T-helper 2 cell treated with Interferon-gamma antibody and Interleukin-4, amounts not matched to agents 5 μg/mL and 100 μg/mL, for 36 hours (primary cell): ENCODE measurements around the gene HDLBP.

Experiments
- DNase-seq: peaks from one replicate; pipeline ENCODE4 v3.0.0; 2021; ENCODE audit warnings: low spot score
- H3K27ac Mint-ChIP-seq: one replicate; pipeline ENCODE4 v1.8.0; 2021; ENCODE audit warnings: mild to moderate bottlenecking, mixed read lengths
- H3K27me3 Mint-ChIP-seq: one replicate; pipeline ENCODE4 v1.8.0; 2021; ENCODE audit warnings: low read depth, mixed read lengths
- H3K36me3 Mint-ChIP-seq: one replicate; pipeline ENCODE4 v1.8.0; 2021; ENCODE audit warnings: low read depth, mixed read lengths
- H3K4me1 Mint-ChIP-seq: one replicate; pipeline ENCODE4 v1.8.0; 2021; ENCODE audit warnings: low read depth, mixed read lengths
- H3K4me3 Mint-ChIP-seq: one replicate; pipeline ENCODE4 v1.8.0; 2022; ENCODE audit warnings: mild to moderate bottlenecking, moderate library complexity, mixed read lengths
- H3K9me3 Mint-ChIP-seq: one replicate; pipeline ENCODE4 v1.8.0; 2021; ENCODE audit warnings: mixed read lengths

The HDLBP gene, protein sequence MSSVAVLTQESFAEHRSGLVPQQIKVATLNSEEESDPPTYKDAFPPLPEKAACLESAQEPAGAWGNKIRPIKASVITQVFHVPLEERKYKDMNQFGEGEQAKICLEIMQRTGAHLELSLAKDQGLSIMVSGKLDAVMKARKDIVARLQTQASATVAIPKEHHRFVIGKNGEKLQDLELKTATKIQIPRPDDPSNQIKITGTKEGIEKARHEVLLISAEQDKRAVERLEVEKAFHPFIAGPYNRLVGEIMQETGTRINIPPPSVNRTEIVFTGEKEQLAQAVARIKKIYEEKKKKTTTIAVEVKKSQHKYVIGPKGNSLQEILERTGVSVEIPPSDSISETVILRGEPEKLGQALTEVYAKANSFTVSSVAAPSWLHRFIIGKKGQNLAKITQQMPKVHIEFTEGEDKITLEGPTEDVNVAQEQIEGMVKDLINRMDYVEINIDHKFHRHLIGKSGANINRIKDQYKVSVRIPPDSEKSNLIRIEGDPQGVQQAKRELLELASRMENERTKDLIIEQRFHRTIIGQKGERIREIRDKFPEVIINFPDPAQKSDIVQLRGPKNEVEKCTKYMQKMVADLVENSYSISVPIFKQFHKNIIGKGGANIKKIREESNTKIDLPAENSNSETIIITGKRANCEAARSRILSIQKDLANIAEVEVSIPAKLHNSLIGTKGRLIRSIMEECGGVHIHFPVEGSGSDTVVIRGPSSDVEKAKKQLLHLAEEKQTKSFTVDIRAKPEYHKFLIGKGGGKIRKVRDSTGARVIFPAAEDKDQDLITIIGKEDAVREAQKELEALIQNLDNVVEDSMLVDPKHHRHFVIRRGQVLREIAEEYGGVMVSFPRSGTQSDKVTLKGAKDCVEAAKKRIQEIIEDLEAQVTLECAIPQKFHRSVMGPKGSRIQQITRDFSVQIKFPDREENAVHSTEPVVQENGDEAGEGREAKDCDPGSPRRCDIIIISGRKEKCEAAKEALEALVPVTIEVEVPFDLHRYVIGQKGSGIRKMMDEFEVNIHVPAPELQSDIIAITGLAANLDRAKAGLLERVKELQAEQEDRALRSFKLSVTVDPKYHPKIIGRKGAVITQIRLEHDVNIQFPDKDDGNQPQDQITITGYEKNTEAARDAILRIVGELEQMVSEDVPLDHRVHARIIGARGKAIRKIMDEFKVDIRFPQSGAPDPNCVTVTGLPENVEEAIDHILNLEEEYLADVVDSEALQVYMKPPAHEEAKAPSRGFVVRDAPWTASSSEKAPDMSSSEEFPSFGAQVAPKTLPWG (N-terminal part only)

DNA sequence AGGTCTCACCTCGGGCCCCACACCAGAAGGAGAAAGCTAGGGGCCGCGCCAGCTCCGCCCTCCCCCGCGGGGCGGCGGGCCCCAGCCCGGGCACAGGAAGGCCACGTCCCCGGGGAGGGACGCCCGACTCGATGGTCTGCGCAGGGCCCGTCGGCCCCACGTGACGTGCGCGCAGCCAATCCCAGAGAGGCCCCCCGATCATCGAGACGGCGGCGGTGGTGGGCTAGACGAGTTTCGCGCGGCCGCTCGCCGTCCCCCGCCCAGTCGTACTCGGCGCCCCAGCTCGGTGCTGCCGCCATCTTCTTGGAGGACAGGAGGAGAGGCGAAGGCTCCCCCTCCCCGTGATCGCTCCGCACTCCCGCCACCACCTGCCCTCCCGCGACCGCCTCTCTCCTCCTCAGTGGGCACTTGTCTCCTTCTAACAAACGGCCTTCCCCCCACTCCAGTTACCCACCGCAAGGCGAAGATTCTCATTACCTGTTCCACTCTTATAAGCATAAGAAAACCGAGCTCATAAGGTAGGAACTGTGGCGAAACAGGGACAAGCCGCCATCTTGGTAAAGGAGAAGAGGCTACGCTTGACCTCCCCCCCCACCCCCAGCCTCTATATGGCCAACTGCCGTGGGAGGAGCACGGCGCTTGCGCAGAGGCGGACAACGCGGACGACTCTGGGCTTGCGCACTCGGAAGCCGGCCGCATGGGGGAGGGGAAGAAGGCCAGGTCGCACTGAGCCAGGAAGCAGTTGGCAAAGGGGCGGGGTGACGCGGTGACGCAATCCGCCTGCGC lies at the start of gene HDLBP:
Gene HDLBP (minus strand): TSS at position 580 of the 786 bp plus-strand sequence. CDS start 48,803 bp downstream, outside the sequence.
- peaks cover 54% of the 10 kb centered on the region for H3K4me1 Mint-ChIP-seq
- peak within 1 kb of the TSS; percentile 99 for H3K27ac Mint-ChIP-seq
- no peaks in the 10 kb centered on the region for H3K27me3 Mint-ChIP-seq
- H3K36me3 Mint-ChIP-seq: peaks cover 25% of the 10 kb centered on the region
- DNase-seq: peak; percentile 100
- no peaks in the 10 kb centered on the region for H3K9me3 Mint-ChIP-seq
- H3K4me3 Mint-ChIP-seq: peak within 1 kb of the TSS; percentile 96

GRCh38 chr2:241364781-241365180 lies 49.3 kb upstream of the HDLBP start:
- H3K36me3 Mint-ChIP-seq: no peaks in the 10 kb centered on the region
- H3K27ac Mint-ChIP-seq: no peak overlapping the region
- H3K4me1 Mint-ChIP-seq: peaks cover 5% of the 10 kb centered on the region
- H3K9me3 Mint-ChIP-seq: no peaks in the 10 kb centered on the region
- no peak overlapping the region for H3K4me3 Mint-ChIP-seq
- no peaks in the 10 kb centered on the region for H3K27me3 Mint-ChIP-seq
- no peak for DNase-seq

- H3K27me3 Mint-ChIP-seq: no peaks in the 10 kb centered on the region
- peaks cover 10% of the 10 kb centered on the region for H3K4me1 Mint-ChIP-seq
- H3K4me3 Mint-ChIP-seq: no peak overlapping the region
- DNase-seq: no peak
- H3K36me3 Mint-ChIP-seq: no peaks in the 10 kb centered on the region
- no peak overlapping the region for H3K27ac Mint-ChIP-seq
- no peaks in the 10 kb centered on the region for H3K9me3 Mint-ChIP-seq
Measured at GRCh38 chr2:241363426-241363825, 48.0 kb upstream of the HDLBP start.

DNA sequence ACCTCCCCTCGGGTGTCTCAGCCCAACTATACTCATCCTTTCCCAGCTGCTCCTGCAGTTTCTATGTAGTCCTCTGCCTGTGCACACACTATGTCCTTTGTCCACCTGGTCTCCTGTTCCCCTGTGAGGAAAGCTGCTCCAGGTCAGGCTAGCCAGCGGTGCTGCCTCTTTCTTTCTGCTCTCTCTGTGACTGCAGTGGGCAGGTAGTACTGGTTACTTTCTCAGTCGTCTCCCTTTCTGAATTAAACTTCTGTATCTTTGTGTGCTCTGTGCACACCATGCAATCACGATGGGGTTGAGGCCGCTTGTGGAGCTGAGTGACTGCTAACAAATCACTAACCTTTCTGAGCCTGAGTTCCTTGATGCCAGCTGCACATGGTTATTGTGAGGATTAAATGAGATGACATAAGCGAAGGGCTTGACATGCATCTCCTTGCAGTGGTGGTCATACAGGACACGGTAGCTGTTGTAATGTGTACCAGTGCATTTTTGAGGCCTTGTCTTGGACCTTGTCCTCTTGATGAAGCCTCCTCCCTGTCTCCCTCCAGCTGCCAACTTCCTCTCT lies 44.1 kb upstream of the HDLBP start:
- Mint-ChIP-seq H3K27me3 (no peaks in the 10 kb centered on the region), H3K9me3 (no peaks in the 10 kb centered on the region), H3K36me3 (peaks cover 3% of the 10 kb centered on the region), H3K4me3 (no peak overlapping the region), H3K4me1 (peaks cover 24% of the 10 kb centered on the region), H3K27ac (no peak overlapping the region)
- no peak for DNase-seq

DNA sequence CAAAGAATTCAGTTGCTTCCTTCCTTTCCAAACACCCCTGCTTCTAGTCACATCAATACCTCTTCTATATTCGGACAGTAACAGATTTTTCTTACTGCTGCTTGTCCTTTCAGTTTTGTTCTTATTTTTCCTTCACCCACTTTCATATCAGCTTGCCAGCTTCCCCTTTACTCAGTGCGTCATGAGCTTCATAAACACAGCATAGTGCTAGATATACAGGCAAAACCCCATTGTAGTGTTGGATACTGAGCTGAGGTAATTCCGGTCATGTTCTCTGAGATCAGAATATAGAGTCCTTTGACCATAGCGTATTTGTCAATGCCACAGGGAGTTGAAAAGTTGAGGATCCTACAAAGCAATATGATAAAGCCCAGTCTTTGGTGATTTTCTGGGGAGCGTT lies 43.0 kb upstream of the HDLBP start:
- peaks cover 22% of the 10 kb centered on the region for H3K4me1 Mint-ChIP-seq

DNA sequence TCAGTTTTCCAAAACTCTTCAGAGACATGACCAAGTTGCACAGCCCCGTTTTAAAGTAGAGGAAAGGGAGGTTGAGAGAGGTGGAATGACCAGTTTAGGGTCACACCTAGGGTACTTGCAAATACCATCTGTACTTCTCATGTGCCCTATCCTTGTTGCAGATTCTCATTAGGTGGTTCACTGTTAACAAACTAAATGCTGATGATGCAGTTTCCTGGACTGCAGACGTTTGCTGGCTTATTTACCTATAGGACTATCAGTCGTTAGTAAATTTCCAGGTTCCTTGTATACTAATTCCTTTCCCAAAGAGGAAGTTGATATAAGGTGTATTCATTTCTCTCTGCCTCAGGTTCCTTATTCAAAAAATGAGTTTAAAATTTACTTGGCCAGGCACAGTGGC lies 42.1 kb upstream of the HDLBP start:
- peaks cover 21% of the 10 kb centered on the region for H3K4me1 Mint-ChIP-seq
- H3K27me3 Mint-ChIP-seq: no peaks in the 10 kb centered on the region
- no peaks in the 10 kb centered on the region for H3K9me3 Mint-ChIP-seq
- DNase-seq: no peak
- H3K27ac Mint-ChIP-seq: peak overlapping the region; percentile 23
- H3K36me3 Mint-ChIP-seq: peaks cover 11% of the 10 kb centered on the region
- peak overlapping the region; percentile 86 for H3K4me3 Mint-ChIP-seq

More for the DNA sequence above, 43.0 kb upstream of the HDLBP start:
- Mint-ChIP-seq H3K4me3 (peak overlapping the region; percentile 31), H3K36me3 (peaks cover 6% of the 10 kb centered on the region), H3K27me3 (no peaks in the 10 kb centered on the region), H3K27ac (no peak overlapping the region), H3K9me3 (no peaks in the 10 kb centered on the region)
- DNase-seq: no peak

GRCh38 chr2:241356871-241357260 lies 41.4 kb upstream of the HDLBP start:
- H3K4me1 Mint-ChIP-seq: peaks cover 21% of the 10 kb centered on the region
- DNase-seq: no peak
- H3K9me3 Mint-ChIP-seq: no peaks in the 10 kb centered on the region
- peaks cover 17% of the 10 kb centered on the region for H3K36me3 Mint-ChIP-seq
- no peaks in the 10 kb centered on the region for H3K27me3 Mint-ChIP-seq
- peak overlapping the region; percentile 86 for H3K4me3 Mint-ChIP-seq
- peak overlapping the region; percentile 23 for H3K27ac Mint-ChIP-seq

- Mint-ChIP-seq H3K4me3 (peak within 1 kb of the TSS; percentile 86), H3K27me3 (no peaks in the 10 kb centered on the region), H3K36me3 (peaks cover 20% of the 10 kb centered on the region), H3K9me3 (no peaks in the 10 kb centered on the region), H3K27ac (peak within 1 kb of the TSS; percentile 90), H3K4me1 (peaks cover 21% of the 10 kb centered on the region)
- DNase-seq: peak; percentile 95
Measured at GRCh38 chr2:241355983-241356870, 40.8 kb upstream of the HDLBP start, which contains the start of gene FARP2. Gene FARP2, plus strand, starts transcription at chr2:241356285. Its CDS starts 16,823 bp downstream, at chr2:241373108.

- H3K27ac Mint-ChIP-seq: peak overlapping the region; percentile 47
- peak overlapping the region; percentile 19 for H3K4me3 Mint-ChIP-seq
- peaks cover 32% of the 10 kb centered on the region for H3K36me3 Mint-ChIP-seq
- peaks cover 21% of the 10 kb centered on the region for H3K4me1 Mint-ChIP-seq
- H3K27me3 Mint-ChIP-seq: no peaks in the 10 kb centered on the region
- H3K9me3 Mint-ChIP-seq: no peaks in the 10 kb centered on the region
- DNase-seq: peak; percentile 74
Measured at GRCh38 chr2:241354668-241355658, 39.5 kb upstream of the HDLBP start.

GRCh38 chr2:241352227-241352626 lies 36.8 kb upstream of the HDLBP start:
- H3K36me3 Mint-ChIP-seq: peaks cover 42% of the 10 kb centered on the region
- H3K27me3 Mint-ChIP-seq: no peaks in the 10 kb centered on the region
- no peak overlapping the region for H3K4me3 Mint-ChIP-seq
- H3K4me1 Mint-ChIP-seq: peaks cover 8% of the 10 kb centered on the region
- no peak overlapping the region for H3K27ac Mint-ChIP-seq
- DNase-seq: no peak
- no peaks in the 10 kb centered on the region for H3K9me3 Mint-ChIP-seq

DNA sequence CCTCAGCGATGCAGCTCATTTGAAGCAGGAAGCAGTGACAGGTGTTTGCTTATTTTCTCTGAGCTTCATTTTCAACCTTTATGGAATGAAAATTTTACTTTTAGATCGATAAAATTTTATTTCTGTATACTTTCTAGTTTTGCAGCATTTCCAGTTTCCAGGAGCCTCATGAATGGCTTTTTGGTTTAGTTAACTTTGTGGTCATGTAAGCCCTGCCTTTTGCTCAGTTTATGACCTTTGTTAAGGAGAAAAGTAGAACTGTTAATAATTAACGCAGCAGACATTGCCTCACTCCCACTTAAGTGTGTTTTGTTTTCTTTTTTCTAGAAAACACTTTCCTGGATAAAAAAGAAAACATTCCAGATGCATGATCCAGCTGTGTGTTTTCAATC lies 36.2 kb upstream of the HDLBP start:
- Mint-ChIP-seq H3K27me3 (no peaks in the 10 kb centered on the region), H3K4me1 (peaks cover 4% of the 10 kb centered on the region), H3K36me3 (peaks cover 42% of the 10 kb centered on the region), H3K27ac (no peak overlapping the region), H3K4me3 (no peak overlapping the region), H3K9me3 (no peaks in the 10 kb centered on the region)
- no peak for DNase-seq
